HEK293 (cell line): ENCODE results near the gene ELMO1.

Experiments used
- CTCF ChIA-PET: fragments of 350-600 bp; formaldehyde crosslinking; extraction: SDS; loops from one replicate; lab custom pipeline; 2021; ENCODE audit warnings: antibody characterized with exemption; lab: Yijun Ruan, JAX
- POLR2A ChIA-PET: fragments of 300-600 bp; formaldehyde crosslinking; extraction: SDS; loops from one replicate; lab custom pipeline; 2020; ENCODE audit warnings: antibody characterized with exemption, inconsistent platforms; lab: Yijun Ruan, JAX
- H3K27ac ChIP-seq: fragments of 200-500 bp; sonication (Bioruptor generic); 2 replicates; pipeline ENCODE4 v1.5.1; 2014; ENCODE audit warnings: low read depth, low read length, control low read depth, inconsistent platforms; ENCODE audit errors: extremely low read depth
- H3K36me3 ChIP-seq, 2 experiments: fragments of 200-500 bp in 1 of 2; sonication (Bioruptor generic) in 1 of 2; 1 replicate in 1 of 2; 2 replicates in 1 of 2; pipeline ENCODE4 v1.5.1; 2014 to 2017; ENCODE audit warnings: inconsistent platforms in 2 of 2, low read length in 2 of 2; ENCODE audit not compliant: control insufficient read depth in 2 of 2, insufficient read depth in 1 of 2
- H3K4me1 ChIP-seq: fragments of 200-500 bp; sonication (Bioruptor generic); 2 replicates; pipeline ENCODE4 v1.5.1; 2014; ENCODE audit warnings: mild to moderate bottlenecking, low read length, inconsistent platforms; ENCODE audit not compliant: control insufficient read depth, insufficient read depth
- H3K4me3 ChIP-seq: 2 replicates; pipeline ENCODE4 v1.5.1; 2011; ENCODE audit warnings: low read depth, mild to moderate bottlenecking, control low read depth, low read length, moderate library complexity
- H3K9me3 ChIP-seq: fragments of 200-500 bp; sonication (Bioruptor generic); 2 replicates; pipeline ENCODE4 v1.5.1; 2014; ENCODE audit warnings: low read depth, low read length, inconsistent platforms; ENCODE audit not compliant: control insufficient read depth, insufficient read depth
- AEBP2 ChIP-seq: fragments of 450-650 bp; formaldehyde crosslinking; IDR thresholded peaks from 2 replicates; pipeline ENCODE4 v1.5.1; 2016; ENCODE audit warnings: missing biosample characterization, missing genetic modification characterization, borderline replicate concordance
- GFI1B ChIP-seq: fragments of 450-650 bp; formaldehyde crosslinking; IDR thresholded peaks from 2 replicates; pipeline ENCODE4 v1.5.1; 2016; ENCODE audit warnings: missing biosample characterization, missing genetic modification characterization
- IKZF3 ChIP-seq: fragments of 450-650 bp; IDR thresholded peaks from 2 replicates; pipeline ENCODE4 v1.5.0; 2018; ENCODE audit warnings: missing biosample characterization, mild to moderate bottlenecking, missing genetic modification characterization, moderate library complexity
- KLF9 ChIP-seq: fragments of 450-650 bp; formaldehyde crosslinking; IDR thresholded peaks from 2 replicates; pipeline ENCODE4 v1.5.1; 2016; ENCODE audit warnings: missing biosample characterization, missing genetic modification characterization, low read depth
- PBX3 ChIP-seq: sonication (generic); formaldehyde crosslinking; IDR thresholded peaks from 2 replicates; pipeline ENCODE4 v1.8.1; 2022; ENCODE audit warnings: mild to moderate bottlenecking, moderate library complexity, missing genetic modification reagents
- PRDM4 ChIP-seq: fragments of 450-650 bp; formaldehyde crosslinking; IDR thresholded peaks from 2 replicates; pipeline ENCODE4 v1.5.1; 2017; ENCODE audit warnings: missing biosample characterization, missing genetic modification characterization
- YY1 ChIP-seq: fragments of 450-650 bp; formaldehyde crosslinking; IDR thresholded peaks from 2 replicates; pipeline ENCODE4 v1.5.1; 2018; ENCODE audit warnings: missing biosample characterization, missing genetic modification characterization
- ZFP37 ChIP-seq: fragments of 450-650 bp; formaldehyde crosslinking; IDR thresholded peaks from 2 replicates; pipeline ENCODE4 v1.5.1; 2016; ENCODE audit warnings: missing biosample characterization, missing genetic modification characterization
- ZNF148 ChIP-seq: fragments of 450-650 bp; formaldehyde crosslinking; IDR thresholded peaks from 2 replicates; pipeline ENCODE4 v1.5.0; 2017; ENCODE audit warnings: missing biosample characterization, missing genetic modification characterization, borderline replicate concordance
- ZNF18 ChIP-seq: fragments of 450-650 bp; formaldehyde crosslinking; IDR thresholded peaks from 2 replicates; pipeline ENCODE4 v1.5.1; 2016; ENCODE audit warnings: missing biosample characterization, missing genetic modification characterization
- ZNF24 ChIP-seq: fragments of 450-650 bp; formaldehyde crosslinking; IDR thresholded peaks from 2 replicates; pipeline ENCODE4 v1.5.1; 2016; ENCODE audit warnings: missing biosample characterization, missing genetic modification characterization
- ZNF354C ChIP-seq: fragments of 450-650 bp; formaldehyde crosslinking; IDR thresholded peaks from 2 replicates; pipeline ENCODE4 v1.5.1; 2016; ENCODE audit warnings: missing biosample characterization, missing genetic modification characterization, low read depth, borderline replicate concordance
- ZNF701 ChIP-seq: fragments of 450-650 bp; formaldehyde crosslinking; IDR thresholded peaks from 2 replicates; pipeline ENCODE4 v1.5.1; 2016; ENCODE audit warnings: missing biosample characterization, missing genetic modification characterization
- ZNF76 ChIP-seq: fragments of 450-650 bp; formaldehyde crosslinking; IDR thresholded peaks from 2 replicates; pipeline ENCODE4; 2016; ENCODE audit warnings: low read depth, missing biosample characterization, missing genetic modification characterization, borderline replicate concordance
- ZNF777 ChIP-seq: fragments of 450-650 bp; formaldehyde crosslinking; IDR thresholded peaks from 2 replicates; pipeline ENCODE4 v1.5.1; 2017; ENCODE audit warnings: missing biosample characterization, missing genetic modification characterization, borderline replicate concordance

Gene ELMO1

GRCh38 chr7:37097276-37097675, 351.4 kb downstream of the ELMO1 start:
- TF ChIP-seq ZNF148 (tag by site-specific recombination) (no peak), GFI1B (tag by site-specific recombination) (no peak), YY1 (no peak), ZNF18 (no peak), IKZF3 (no peak), ZNF701 (tag by site-specific recombination) (no peak), ZNF777 (no peak), PRDM4 (no peak), PBX3 (no peak)
- ChIA-PET CTCF (no interaction called here), POLR2A (no interaction called here)
- Histone ChIP-seq H3K4me3 (no peak overlapping the region), H3K9me3 (no peaks in the 10 kb centered on the region), H3K27ac (no peak overlapping the region), H3K36me3 (no peaks in the 10 kb centered on the region), H3K4me1 (no peaks in the 10 kb centered on the region)

- Histone ChIP-seq H3K36me3 (no peaks in the 10 kb centered on the region), H3K4me1 (no peaks in the 10 kb centered on the region), H3K9me3 (no peaks in the 10 kb centered on the region), H3K4me3 (no peak overlapping the region), H3K27ac (no peak overlapping the region)
- ChIA-PET POLR2A (no interaction called here), CTCF (interaction anchor here (0.7 to 1.3 kb wide), 3 partner anchors 86 to 129 kb away, joined by 3 to 4 read pairs (median 3); no protein-coding TSS in a partner anchor)
- TF ChIP-seq KLF9 (tag by site-specific recombination) (no peak), AEBP2 (tag by site-specific recombination) (no peak)
These were observed 352.3 kb downstream of the ELMO1 start for GRCh38 chr7:37096341-37096740.

GRCh38 chr7:37095122-37095521, 353.5 kb downstream of the ELMO1 start:
- CTCF ChIA-PET = interaction anchor here (0.8 to 1.3 kb wide), 2 partner anchors 87 to 128 kb away, joined by 3 to 4 read pairs; no protein-coding TSS in a partner anchor
- no peak overlapping the region for H3K27ac ChIP-seq

More at GRCh38 chr7:37095122-37095521, 353.5 kb downstream of the ELMO1 start:
- no peak for TF ChIP-seq ZNF24 (tag by site-specific recombination)
- no peak for TF ChIP-seq ZNF76 (tag by site-specific recombination)
- no peak for TF ChIP-seq ZNF354C
- no peak for TF ChIP-seq ZFP37 (tag by site-specific recombination)
- TF ChIP-seq GFI1B (tag by site-specific recombination) = 0 out of 2 replicates have a peak, but pooled peaks have one; percentile 10
- Histone ChIP-seq H3K9me3 (no peaks in the 10 kb centered on the region), H3K4me3 (no peak overlapping the region), H3K36me3 (no peaks in the 10 kb centered on the region), H3K4me1 (no peaks in the 10 kb centered on the region)
- POLR2A ChIA-PET = no interaction called here
